SK-N-SH (cell line): ENCODE data around the gene LRRC36. TPM values are rescaled to one million over a fixed set of nuclear protein-coding genes. Genes with fewer than 3 reads are reported as not detected.

ENCODE experiments used
- CTCF ChIA-PET: fragments of 300-600, 350-600 bp; formaldehyde crosslinking; extraction: SDS; loops from one replicate; lab custom pipeline; 2021; lab: Yijun Ruan, JAX
- POLR2A ChIA-PET: fragments of 350-600 bp; sonication (Branson Sonifier 250); formaldehyde crosslinking; extraction: SDS; loops from one replicate; lab custom pipeline; 2020; ENCODE audit warnings: antibody characterized with exemption, inconsistent platforms; lab: Yijun Ruan, JAX
- DNase-seq: peaks from one replicate; pipeline ENCODE4 v3.0.0; 2012
- H2AFZ ChIP-seq: fragments of 200-600 bp; sonication (generic); 2 replicates; pipeline ENCODE4 v1.8.1; 2016; ENCODE audit warnings: antibody characterized with exemption, mild to moderate bottlenecking, low read depth
- H3F3A ChIP-seq: fragments of 200-600 bp; sonication (generic); replicated peaks from 2 replicates; pipeline ENCODE3; 2016; ENCODE audit warnings: antibody characterized with exemption, mild to moderate bottlenecking; ENCODE audit not compliant: insufficient read depth
- H3K27ac ChIP-seq, 2 experiments: fragments of 200-500 bp in 1 of 2; fragments of 200-600 bp in 1 of 2; sonication (Bioruptor generic) in 1 of 2; sonication (generic), shearing (Covaris generic) in 1 of 2; 2 replicates each; pipeline versions ENCODE4 v1.5.1 to v1.6.1; 2014 to 2016; ENCODE audit warnings: low read depth in 2 of 2, inconsistent platforms in 1 of 2, low read length in 1 of 2, mild to moderate bottlenecking in 1 of 2, mixed read lengths in 1 of 2
- H3K27me3 ChIP-seq: fragments of 200-600 bp; sonication (generic), shearing (Covaris generic); 2 replicates; pipeline ENCODE4 v1.6.1; 2016; ENCODE audit warnings: mixed run types; ENCODE audit not compliant: insufficient read depth
- H3K36me3 ChIP-seq, 2 experiments: fragments of 200-500 bp in 1 of 2; fragments of 200-600 bp in 1 of 2; sonication (Bioruptor generic) in 1 of 2; sonication (generic) in 1 of 2; replicated peaks in 1 of 2; 2 replicates each; pipeline versions ENCODE3 to v1.5.1; 2014 to 2016; ENCODE audit warnings: low read length in 1 of 2, mild to moderate bottlenecking in 1 of 2; ENCODE audit not compliant: insufficient read depth in 2 of 2, control insufficient read depth in 1 of 2
- H3K4me1 ChIP-seq, 2 experiments: fragments of 200-500 bp in 1 of 2; fragments of 200-600 bp in 1 of 2; sonication (Bioruptor generic) in 1 of 2; sonication (generic), shearing (Covaris generic) in 1 of 2; 2 replicates each; pipeline versions ENCODE4 v1.5.1 to v1.6.1; 2014 to 2016; ENCODE audit warnings: low read depth in 1 of 2, low read length in 1 of 2, mixed run types in 1 of 2; ENCODE audit not compliant: insufficient read depth in 2 of 2, control insufficient read depth in 1 of 2
- H3K4me2 ChIP-seq: fragments of 200-600 bp; sonication (generic), shearing (Covaris generic); 2 replicates; pipeline ENCODE4 v1.6.1; 2017; ENCODE audit warnings: mixed run types
- H3K4me3 ChIP-seq, 2 experiments: fragments of 200-500 bp in 1 of 2; fragments of 200-600 bp in 1 of 2; sonication (Bioruptor generic) in 1 of 2; sonication (generic), shearing (Covaris generic) in 1 of 2; 2 replicates each; pipeline versions ENCODE4 v1.5.1 to v1.8.1; 2014 to 2016; ENCODE audit warnings: low read depth in 2 of 2, inconsistent platforms in 1 of 2, low read length in 1 of 2, mild to moderate bottlenecking in 1 of 2, mixed read lengths in 1 of 2, moderate library complexity in 1 of 2
- H3K79me2 ChIP-seq: fragments of 200-600 bp; sonication (generic); 2 replicates; pipeline ENCODE4 v1.8.1; 2017; ENCODE audit warnings: mild to moderate bottlenecking; ENCODE audit not compliant: insufficient read depth
- H3K9ac ChIP-seq: fragments of 200-600 bp; sonication (generic); 2 replicates; pipeline ENCODE4 v1.6.1; 2017; ENCODE audit warnings: mixed run types
- H3K9me2 ChIP-seq: fragments of 200-600 bp; sonication (generic); 2 replicates; pipeline ENCODE4 v1.6.1; 2017; ENCODE audit warnings: mixed run types
- H3K9me3 ChIP-seq: fragments of 200-600 bp; sonication (generic); 2 replicates; pipeline ENCODE4 v1.6.1; 2017; ENCODE audit warnings: mixed run types, mild to moderate bottlenecking, moderate library complexity
- H4K20me1 ChIP-seq: fragments of 200-600 bp; sonication (generic); 2 replicates; pipeline ENCODE4 v1.6.1; 2017; ENCODE audit warnings: mild to moderate bottlenecking, mixed run types; ENCODE audit not compliant: insufficient read depth
- CHD2 ChIP-seq: fragments of 150-350 bp; IDR thresholded peaks from 2 replicates; pipeline ENCODE4 v1.6.1; 2018; ENCODE audit warnings: low read length; ENCODE audit not compliant: partially characterized antibody
- ELF1 ChIP-seq: IDR thresholded peaks from 2 replicates; pipeline ENCODE4 v1.4.0; 2012
- EP300 ChIP-seq, 2 experiments: IDR thresholded peaks; 2 replicates each; pipeline versions ENCODE4 v1.4.0 to v1.6.1; 2012; ENCODE audit warnings: borderline replicate concordance in 1 of 2, low read depth in 1 of 2, low read length in 1 of 2
- EZH2phosphoT487 ChIP-seq: fragments of 200-600 bp; sonication (generic); IDR thresholded peaks from 2 replicates; pipeline ENCODE4 v1.6.1; 2017; ENCODE audit warnings: low read depth, mixed run types, mild to moderate bottlenecking, antibody characterized with exemption, moderate library complexity, borderline replicate concordance
- GABPA ChIP-seq: IDR thresholded peaks from 2 replicates; pipeline ENCODE4 v1.4.0; 2012; ENCODE audit warnings: low read depth, mild to moderate bottlenecking
- GATA2 ChIP-seq: sonication (generic); formaldehyde crosslinking; IDR thresholded peaks from 2 replicates; pipeline ENCODE4 v1.5.0; 2020; ENCODE audit warnings: mild to moderate bottlenecking, missing genetic modification reagents
- MEF2A ChIP-seq: IDR thresholded peaks from 2 replicates; pipeline ENCODE4 v1.4.0; 2012; ENCODE audit warnings: low read depth, borderline replicate concordance
- MXI1 ChIP-seq: IDR thresholded peaks from 2 replicates; pipeline ENCODE4 v1.6.1; 2012; ENCODE audit warnings: mild to moderate bottlenecking, low read depth, low read length, improper control_type of control experiment
- NFIC ChIP-seq: IDR thresholded peaks from 2 replicates; pipeline ENCODE4 v1.4.0; 2012; ENCODE audit warnings: borderline replicate concordance
- NRF1 ChIP-seq: IDR thresholded peaks from 2 replicates; pipeline ENCODE4 v1.6.1; 2012; ENCODE audit warnings: low read depth, mild to moderate bottlenecking, low read length
- RAD21 ChIP-seq: IDR thresholded peaks from 2 replicates; pipeline ENCODE4 v1.6.1; 2012; ENCODE audit warnings: mild to moderate bottlenecking, low read length
- RFX5 ChIP-seq: IDR thresholded peaks from 2 replicates; pipeline ENCODE4 v1.6.1; 2012; ENCODE audit warnings: mild to moderate bottlenecking, improper control_type of control experiment, low read length
- SMC3 ChIP-seq: IDR thresholded peaks from 2 replicates; pipeline ENCODE4 v1.6.1; 2012; ENCODE audit warnings: low read depth, low read length, improper control_type of control experiment
- TEAD4 ChIP-seq: IDR thresholded peaks from 2 replicates; pipeline ENCODE4 v1.4.0; 2012; ENCODE audit warnings: mild to moderate bottlenecking, borderline replicate concordance; ENCODE audit not compliant: insufficient read depth
- YY1 ChIP-seq: IDR thresholded peaks from 2 replicates; pipeline ENCODE4 v1.4.0; 2012; ENCODE audit warnings: low read depth, mild to moderate bottlenecking
- WGBS: methylation state at CpG from one replicate; pipeline ENCODE4 v1.1.6; 2017; ENCODE audit warnings: low lambda C conversion rate; 5-methylcytosine and 5-hydroxymethylcytosine counted together
- polyA plus RNA-seq, 3 experiments: library from polyadenylated mRNA; depleted of rRNA; stranded (reverse); fragments of >200 nt; gene quantifications; 2 replicates each; pipeline ENCODE4 v1.2.3, GENCODE V29; 2012
- TF ChIP-seq, protein P1 (sequence below): fragments of 150-350 bp; IDR thresholded peaks from 2 replicates; pipeline ENCODE4 v1.6.1; 2017; ENCODE audit warnings: antibody characterized with exemption, low read length, low read depth, borderline replicate concordance
- TF ChIP-seq, protein P2 (sequence below): IDR thresholded peaks from 2 replicates; pipeline ENCODE4 v1.6.1; 2012; ENCODE audit warnings: mild to moderate bottlenecking, low read depth, low read length, moderate library complexity

Gene LRRC36
- polyA plus RNA-seq, 1 of the 3 experiments (the other 2 are of a cell fraction): 0.92 TPM

DNA sequence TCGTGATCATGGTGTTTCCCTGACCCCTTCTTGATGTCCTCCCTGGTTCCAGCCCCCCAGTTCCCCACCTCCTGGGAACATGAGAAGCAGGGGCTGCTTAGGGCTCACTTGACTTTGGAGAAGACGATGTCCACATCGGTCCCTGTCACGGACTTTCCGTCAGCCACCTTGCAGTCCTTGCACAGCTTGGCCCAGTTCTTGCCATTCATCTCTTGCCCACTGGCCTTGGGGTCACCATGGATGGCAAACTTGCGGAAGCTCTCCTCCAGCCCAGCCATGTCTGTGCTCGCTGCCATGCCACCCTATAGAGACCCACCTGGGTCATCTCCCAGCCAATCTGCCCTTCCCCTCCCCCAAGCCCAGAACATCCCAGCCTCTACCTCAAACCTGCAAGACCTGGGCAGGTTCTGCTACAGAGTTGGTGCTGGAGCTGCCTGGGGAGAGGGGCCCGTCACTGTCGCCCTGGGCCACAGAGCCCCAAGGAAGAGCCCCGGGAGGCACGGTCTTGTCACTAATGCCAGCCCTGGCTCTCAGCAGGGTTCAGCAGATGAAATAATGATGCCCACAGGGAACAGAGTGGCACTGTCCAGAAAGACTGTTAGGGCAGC is 64.3 kb downstream of the LRRC36 start:
- H3K4me3 ChIP-seq: no peak overlapping the region
- no peaks in the 10 kb centered on the region for H3K9me2 ChIP-seq
- no peak overlapping the region for H3K9ac ChIP-seq
- no peaks in the 10 kb centered on the region for H3K79me2 ChIP-seq
- POLR2A ChIA-PET: interaction anchor here (0.6 kb wide), 1 partner anchor 298 kb away, joined by 5 read pairs; no protein-coding TSS in a partner anchor
- TF ChIP-seq GABPA: no peak
- no peak for TF ChIP-seq TEAD4
- no peak for TF ChIP-seq NFIC
- no peak for TF ChIP-seq SMC3
- no peak for TF ChIP-seq ELF1
- TF ChIP-seq NRF1: no peak
- no peak for TF ChIP-seq EZH2phosphoT487
- no peak for TF ChIP-seq MXI1
- no peak for TF ChIP-seq CHD2
- TF ChIP-seq MEF2A: no peak
- TF ChIP-seq, protein P1, sequence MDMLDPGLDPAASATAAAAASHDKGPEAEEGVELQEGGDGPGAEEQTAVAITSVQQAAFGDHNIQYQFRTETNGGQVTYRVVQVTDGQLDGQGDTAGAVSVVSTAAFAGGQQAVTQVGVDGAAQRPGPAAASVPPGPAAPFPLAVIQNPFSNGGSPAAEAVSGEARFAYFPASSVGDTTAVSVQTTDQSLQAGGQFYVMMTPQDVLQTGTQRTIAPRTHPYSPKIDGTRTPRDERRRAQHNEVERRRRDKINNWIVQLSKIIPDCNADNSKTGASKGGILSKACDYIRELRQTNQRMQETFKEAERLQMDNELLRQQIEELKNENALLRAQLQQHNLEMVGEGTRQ: no peak
- TF ChIP-seq YY1: no peak
- no peaks in the 10 kb centered on the region for H3K9me3 ChIP-seq
- CTCF ChIA-PET: interaction anchor here (0.9 to 2.4 kb wide), 7 partner anchors 18 to 130 kb away, joined by 3 to 12 read pairs (median 3); partner anchors contain the start of genes ATP6V0D1, KCTD19 and LRRC36
- no peaks in the 10 kb centered on the region for H4K20me1 ChIP-seq
- no peaks in the 10 kb centered on the region for H3K27me3 ChIP-seq
- no peak overlapping the region for H2AFZ ChIP-seq
- no peak for DNase-seq
- no peak overlapping the region for H3K4me2 ChIP-seq
- peaks cover 10 to 48% of the 10 kb centered on the region in 2 experiments; a peak in 2 of 4 replicates for H3K4me1 ChIP-seq
- peak overlapping the region in 1 of 2 experiments; percentile 29; a peak in 1 of 4 replicates for H3K27ac ChIP-seq
- no peaks in the 10 kb centered on the region for H3K36me3 ChIP-seq
- whole genome bisulfite sequencing: 96% methylated on average over 7 of the region's 11 CpGs
- H3F3A ChIP-seq: peaks cover 5% of the 10 kb centered on the region

DNA sequence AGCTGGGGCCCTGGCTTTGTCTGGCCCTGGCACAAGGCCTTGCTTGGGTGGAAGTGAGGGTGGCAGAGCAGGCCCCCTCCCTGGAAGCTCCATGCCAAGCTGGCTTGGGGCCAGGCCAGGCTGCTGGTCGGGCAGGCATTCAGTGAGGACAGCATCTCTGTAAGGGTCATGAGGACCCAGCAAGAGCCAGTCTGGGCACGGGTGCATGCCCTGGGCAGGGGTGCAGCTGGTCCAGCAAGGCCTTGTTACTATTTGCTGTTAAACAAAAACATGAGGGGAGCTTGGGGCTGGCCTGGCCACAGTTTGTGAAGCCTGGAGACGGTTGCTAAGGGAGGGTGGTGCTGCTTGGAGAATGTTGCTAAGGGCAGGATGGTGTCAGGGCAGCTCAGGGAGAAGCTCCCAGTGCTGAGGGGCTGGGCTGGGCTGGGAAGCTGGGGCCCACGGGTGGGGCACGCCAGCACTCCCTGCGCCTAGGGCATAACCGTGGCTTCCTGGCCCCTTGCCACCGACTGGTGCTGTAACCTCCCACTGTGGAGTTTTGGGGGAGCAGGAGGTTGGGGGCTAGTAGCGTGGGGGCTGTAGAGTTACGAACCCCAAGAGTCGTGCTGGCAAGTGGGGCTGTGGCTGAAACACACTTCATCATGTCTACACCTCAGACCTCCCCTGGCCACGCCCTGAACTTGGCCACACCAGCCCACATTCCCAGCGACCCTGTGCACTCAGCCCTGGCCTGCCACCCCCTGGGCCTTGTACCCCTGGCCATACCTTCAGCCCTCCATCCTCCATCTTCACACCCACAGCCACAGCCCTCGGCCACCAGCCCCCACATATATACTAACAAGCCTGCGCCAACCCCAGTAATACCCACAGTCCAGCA is 65.0 kb downstream of the LRRC36 start:
- Histone ChIP-seq H3K4me1 (peaks cover 10 to 55% of the 10 kb centered on the region in 2 experiments; a peak in 2 of 4 replicates), H3F3A (peaks cover 5% of the 10 kb centered on the region), H2AFZ (no peak overlapping the region), H3K27me3 (no peaks in the 10 kb centered on the region), H3K9me2 (no peaks in the 10 kb centered on the region), H3K4me2 (no peak overlapping the region), H3K36me3 (no peaks in the 10 kb centered on the region), H3K27ac (peak overlapping the region in 1 of 2 experiments; percentile 31; a peak in 1 of 4 replicates), H3K4me3 (peak overlapping the region in 1 of 2 experiments; percentile 55; a peak in 1 of 4 replicates), H3K9me3 (no peaks in the 10 kb centered on the region), H3K79me2 (no peaks in the 10 kb centered on the region), H4K20me1 (no peaks in the 10 kb centered on the region), H3K9ac (no peak overlapping the region)
- TF ChIP-seq GATA2 (CRISPR knock-in tag): no peak
- TF ChIP-seq, protein P2, sequence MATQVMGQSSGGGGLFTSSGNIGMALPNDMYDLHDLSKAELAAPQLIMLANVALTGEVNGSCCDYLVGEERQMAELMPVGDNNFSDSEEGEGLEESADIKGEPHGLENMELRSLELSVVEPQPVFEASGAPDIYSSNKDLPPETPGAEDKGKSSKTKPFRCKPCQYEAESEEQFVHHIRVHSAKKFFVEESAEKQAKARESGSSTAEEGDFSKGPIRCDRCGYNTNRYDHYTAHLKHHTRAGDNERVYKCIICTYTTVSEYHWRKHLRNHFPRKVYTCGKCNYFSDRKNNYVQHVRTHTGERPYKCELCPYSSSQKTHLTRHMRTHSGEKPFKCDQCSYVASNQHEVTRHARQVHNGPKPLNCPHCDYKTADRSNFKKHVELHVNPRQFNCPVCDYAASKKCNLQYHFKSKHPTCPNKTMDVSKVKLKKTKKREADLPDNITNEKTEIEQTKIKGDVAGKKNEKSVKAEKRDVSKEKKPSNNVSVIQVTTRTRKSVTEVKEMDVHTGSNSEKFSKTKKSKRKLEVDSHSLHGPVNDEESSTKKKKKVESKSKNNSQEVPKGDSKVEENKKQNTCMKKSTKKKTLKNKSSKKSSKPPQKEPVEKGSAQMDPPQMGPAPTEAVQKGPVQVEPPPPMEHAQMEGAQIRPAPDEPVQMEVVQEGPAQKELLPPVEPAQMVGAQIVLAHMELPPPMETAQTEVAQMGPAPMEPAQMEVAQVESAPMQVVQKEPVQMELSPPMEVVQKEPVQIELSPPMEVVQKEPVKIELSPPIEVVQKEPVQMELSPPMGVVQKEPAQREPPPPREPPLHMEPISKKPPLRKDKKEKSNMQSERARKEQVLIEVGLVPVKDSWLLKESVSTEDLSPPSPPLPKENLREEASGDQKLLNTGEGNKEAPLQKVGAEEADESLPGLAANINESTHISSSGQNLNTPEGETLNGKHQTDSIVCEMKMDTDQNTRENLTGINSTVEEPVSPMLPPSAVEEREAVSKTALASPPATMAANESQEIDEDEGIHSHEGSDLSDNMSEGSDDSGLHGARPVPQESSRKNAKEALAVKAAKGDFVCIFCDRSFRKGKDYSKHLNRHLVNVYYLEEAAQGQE: no peak
- TF ChIP-seq EP300 (IDR thresholded peaks at IDR 0.05; ENCODE audit: borderline replicate concordance in 1 of 2, low read depth in 1 of 2, low read length in 1 of 2): no peak
- TF ChIP-seq YY1: no peak
- TF ChIP-seq RFX5: no peak
- no peak for TF ChIP-seq RAD21
- CTCF ChIA-PET: interaction anchor here (0.6 to 2.4 kb wide), 10 partner anchors 18 to 131 kb away, joined by 3 to 12 read pairs (median 3); partner anchors contain the start of gene ATP6V0D1
- DNase-seq: peak; percentile 50
- 83% methylated on average over 9 of the region's 15 CpGs for WGBS
- POLR2A ChIA-PET: interaction anchor here (0.6 kb wide), 1 partner anchor 299 kb away, joined by 5 read pairs; no protein-coding TSS in a partner anchor
